HG02588 (cell line): Measurements from ENCODE around the gene SOX12.
A peak's percentile ranks its signal among the peaks of the same experiment; 100 is the strongest.

Source experiments
- ATAC-seq: cut with Tn5 transposase; IDR thresholded peaks from one replicate; pipeline ENCODE4 v1.9.1; 2021; ENCODE audit warnings: mild to moderate bottlenecking, moderate library complexity; ENCODE audit not compliant: unreplicated experiment

Gene SOX12

DNA sequence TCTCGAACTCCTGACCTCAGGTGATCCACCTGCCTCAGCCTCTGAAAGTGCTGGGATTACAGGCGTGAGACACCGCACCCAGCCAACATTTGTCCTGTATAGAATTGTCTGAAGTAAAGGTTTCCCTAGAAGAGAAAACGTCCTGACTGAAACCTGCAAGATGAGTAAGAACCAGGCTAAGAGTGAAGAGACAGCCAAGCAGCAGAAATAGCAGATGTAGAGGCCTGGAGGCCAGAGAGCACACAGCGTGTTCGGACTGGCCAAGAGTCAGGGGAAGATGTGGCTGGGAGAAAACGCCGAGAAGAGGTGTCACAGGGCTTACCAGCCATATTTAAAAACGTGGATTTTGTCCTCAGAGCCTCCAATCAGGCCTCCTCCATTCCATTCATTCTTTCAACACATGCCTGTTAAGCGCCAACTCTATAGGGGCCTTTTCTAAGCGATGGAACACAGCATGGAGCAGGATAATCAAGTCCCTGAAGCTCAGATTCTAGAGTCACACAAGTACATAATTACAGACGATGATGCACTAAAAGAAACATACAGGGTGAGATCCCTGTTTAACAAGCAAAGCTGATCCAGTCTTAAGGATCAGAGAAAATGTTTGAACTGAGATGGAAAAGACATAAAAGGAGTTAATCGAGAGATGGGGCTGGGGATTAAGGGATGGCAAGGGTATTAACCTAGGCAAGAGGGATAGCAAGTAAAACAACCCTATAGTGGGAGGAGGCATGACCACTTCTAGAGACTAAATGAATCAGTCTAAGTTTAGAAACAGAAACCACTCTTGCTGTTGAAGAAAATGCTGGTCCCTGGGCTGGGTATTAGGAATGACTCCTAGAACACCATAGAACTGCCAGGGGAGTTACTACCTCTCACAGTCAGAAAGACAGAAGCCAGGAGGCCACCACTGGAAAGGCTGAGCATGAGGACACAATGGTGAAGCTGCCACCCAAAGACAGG is 23.2 kb upstream of the SOX12 start:
- no peak for ATAC-seq

GRCh38 chr20:305745-306144 is 19.6 kb upstream of the SOX12 start:
- no peak for ATAC-seq

DNA sequence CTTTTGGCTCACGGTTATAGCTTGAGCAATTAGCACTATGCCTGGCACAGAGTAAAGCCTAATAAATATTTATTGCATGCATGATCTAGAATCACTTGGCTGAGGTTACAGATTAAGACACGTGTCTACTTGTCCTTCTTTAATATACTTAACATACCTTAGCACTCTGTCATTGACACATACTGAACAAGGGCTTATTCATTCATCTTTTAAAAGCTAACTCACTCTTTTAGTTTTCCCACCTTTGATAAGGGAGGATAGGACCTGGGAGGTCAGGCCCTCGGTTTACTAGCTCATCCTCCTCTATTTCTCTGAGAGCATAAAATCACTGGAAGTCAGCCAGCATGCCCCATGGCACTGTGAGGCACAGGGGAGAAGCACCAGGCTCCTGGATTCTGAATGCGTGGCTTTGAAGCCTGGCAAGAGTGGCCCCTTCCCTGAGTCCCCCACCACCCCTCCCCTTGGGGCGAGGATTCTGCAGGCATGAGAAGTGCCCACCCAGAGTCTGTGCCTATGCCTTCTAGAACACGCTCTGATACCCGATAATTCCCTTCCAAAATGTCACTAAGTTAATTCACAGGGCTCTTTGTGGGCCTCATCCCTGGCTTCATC is 16.8 kb upstream of the SOX12 start:
- no peak for ATAC-seq

DNA sequence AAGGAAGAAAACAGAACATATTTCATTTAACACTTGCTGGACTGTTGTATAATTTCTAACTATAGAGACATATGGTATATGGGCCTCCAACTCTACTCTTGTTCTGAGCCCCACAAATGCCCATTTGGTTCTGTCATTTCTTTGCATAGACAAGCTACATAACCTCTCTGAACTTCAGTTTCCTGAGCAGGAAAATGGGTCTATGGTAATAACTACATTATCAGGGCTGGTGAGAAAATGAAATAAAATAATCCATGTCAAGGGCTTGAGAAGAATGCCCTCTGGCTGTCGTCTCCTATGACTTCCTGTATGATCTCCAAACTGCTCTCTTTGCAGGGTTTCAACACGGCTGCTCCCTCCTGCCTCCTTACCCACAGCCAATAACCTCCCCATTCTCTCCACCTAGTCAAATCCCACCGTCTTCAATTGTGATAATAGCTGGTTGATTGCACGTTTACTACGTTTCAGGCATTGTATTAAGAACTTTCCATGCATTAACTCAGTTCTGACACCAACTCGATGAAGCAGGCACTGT is 16.0 kb upstream of the SOX12 start:
- ATAC-seq: no peak

- peak; percentile 98 for ATAC-seq
Observed at GRCh38 chr20:309841-310644, 15.3 kb upstream of the SOX12 start.

GRCh38 chr20:310645-311044 is 14.7 kb upstream of the SOX12 start:
- ATAC-seq: no peak

DNA sequence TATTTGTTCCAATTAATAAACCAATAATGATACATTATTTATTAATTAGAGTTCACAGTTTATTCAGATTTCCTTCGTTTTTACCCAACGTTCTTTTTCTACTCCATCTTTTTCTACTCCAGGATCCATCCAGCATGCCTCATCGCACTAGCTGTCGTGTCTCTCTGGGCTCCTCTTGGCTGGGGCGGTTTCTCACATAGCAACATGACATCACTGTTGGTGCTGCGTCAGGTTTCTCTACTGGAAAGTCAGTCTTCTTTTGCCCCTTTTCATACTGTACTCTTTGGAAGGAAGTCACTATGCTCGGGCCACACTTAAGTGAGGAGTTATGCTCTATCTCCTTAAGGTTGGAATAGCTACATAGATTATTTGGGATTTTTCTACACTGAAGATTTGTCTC is 13.7 kb upstream of the SOX12 start:
- no peak for ATAC-seq

DNA sequence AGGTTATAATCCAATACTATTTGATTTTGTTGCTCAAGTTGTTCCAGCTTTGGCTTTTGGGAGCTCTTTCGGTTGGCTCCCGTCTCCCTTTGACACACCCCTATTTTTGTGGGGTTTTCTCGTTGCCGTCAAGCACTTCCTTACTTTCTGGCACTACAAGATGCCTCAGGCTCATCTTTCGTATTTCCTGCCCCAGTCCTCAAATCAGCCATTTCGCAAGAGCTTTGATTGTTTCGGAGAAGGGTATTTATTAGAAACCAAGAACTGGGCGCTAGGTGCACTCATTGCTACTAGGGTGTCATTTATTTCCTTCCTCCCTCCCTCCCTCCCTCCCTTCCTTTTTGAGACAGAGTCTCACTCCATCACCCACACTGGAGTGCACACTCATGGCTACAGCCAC is 13.3 kb upstream of the SOX12 start:
- no peak for ATAC-seq

DNA sequence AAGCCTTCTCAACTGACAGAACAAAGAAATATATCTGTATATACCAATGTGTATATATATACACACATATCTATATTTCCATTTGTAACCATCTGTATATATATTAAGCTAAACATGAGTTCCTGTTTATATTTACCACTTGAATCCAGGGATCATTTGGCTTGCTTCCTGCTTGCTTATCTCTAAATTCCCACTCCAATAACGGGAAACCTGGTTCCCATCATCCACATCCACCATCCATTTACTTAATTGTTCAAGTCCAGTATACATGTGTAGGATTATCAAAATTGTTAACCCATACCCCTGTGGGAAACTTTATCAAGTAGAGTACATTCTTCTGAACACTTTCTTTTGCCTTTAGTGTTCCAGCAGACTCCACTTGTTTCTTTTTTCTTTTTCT is 12.5 kb upstream of the SOX12 start:
- ATAC-seq: no peak

DNA sequence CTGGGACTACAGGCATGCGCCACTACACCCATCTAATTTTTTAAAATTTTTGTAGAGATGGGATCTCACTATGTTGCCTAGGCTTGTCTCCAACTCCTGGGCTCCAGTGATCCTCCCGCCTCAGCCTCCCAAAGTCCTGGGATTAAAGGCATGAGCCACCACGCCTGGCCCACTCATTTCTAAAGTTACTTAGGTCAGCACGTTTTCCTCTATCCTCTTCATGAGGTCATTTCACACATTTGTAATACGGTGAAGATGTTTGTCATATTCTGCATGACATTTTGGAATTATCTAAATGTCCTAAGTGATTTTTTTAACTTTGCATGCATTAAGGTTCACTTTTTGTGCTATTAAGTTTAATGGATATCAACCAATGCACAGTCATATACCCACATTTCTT is 11.9 kb upstream of the SOX12 start:
- no peak for ATAC-seq

- ATAC-seq: no peak
Observed at GRCh38 chr20:313948-314347, 11.4 kb upstream of the SOX12 start.

DNA sequence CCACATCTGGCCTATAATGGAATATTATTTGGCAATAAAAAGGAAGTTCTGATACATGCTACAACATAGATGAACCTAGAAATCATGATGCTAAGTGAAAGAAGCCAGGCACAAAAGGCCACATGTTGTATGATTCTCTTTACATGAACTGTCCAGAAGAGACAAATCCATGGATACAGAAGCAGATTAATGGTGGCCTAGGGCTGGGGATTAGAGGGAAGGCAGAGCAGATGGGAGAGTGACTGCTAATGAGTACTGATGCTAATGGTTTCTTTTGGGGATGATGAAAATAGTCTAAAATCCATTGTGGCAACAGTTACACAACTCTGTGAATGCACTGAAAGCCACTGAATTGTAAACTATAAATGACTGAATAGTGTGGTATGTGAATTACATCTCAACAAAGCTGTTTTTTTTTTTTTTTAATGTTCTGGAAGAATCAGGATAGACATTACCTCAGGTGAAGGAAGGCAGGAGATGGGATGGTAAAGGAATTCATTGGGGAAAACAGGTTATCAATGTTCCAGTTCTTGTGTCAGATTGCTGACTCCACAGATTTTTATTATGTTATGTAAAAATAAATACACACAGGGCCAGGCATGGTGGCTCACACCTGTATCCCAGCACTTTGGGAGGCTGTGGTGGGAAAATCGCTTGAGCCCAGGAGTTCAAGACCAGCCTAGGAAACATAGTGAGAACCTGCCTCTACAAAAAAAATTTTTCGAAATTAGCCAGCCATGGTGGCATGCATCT is 8.9 kb upstream of the SOX12 start:
- ATAC-seq: no peak

DNA sequence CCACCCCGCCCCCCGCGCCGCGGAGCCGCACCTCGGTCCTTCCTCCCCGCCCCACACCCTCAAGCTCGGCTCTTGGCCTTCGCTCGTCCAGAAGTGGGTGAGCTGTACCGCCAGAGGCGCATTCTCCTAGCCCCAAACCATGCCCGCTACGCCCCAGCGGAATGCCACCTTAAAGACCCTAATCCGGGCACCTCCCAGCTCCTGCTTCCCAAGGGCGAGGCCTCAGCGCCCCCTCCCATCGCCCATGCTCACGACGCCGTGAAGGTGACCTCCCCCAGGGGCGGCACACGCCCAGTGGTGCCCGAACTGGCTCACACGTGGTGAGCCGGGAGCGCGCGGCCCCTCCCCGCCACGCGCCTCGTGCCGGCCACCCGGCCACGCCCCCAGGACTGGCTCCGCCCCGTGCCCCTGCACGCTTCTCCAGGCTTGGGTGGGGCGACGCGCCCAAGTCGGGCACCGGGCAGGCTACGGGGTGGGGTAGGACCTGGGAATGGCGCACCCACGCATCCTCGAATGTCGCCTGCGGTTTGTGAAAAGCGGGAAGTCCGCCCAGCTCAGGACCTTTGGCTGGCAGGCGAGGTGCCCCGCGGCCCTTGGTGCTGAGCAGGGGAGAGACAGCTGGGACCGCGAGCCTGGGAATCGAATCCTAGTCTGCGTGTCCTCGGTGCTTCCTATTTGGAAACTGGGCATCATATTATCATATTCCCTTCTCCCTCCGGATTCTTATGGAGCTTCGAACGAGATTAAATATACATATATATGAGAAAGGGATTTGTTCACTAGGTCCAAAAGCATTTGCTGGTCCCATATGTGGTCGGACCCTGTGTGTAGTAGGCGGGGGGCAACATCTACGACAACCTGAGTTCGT is 941 bp upstream of the SOX12 start:
- peak; percentile 49 for ATAC-seq

DNA sequence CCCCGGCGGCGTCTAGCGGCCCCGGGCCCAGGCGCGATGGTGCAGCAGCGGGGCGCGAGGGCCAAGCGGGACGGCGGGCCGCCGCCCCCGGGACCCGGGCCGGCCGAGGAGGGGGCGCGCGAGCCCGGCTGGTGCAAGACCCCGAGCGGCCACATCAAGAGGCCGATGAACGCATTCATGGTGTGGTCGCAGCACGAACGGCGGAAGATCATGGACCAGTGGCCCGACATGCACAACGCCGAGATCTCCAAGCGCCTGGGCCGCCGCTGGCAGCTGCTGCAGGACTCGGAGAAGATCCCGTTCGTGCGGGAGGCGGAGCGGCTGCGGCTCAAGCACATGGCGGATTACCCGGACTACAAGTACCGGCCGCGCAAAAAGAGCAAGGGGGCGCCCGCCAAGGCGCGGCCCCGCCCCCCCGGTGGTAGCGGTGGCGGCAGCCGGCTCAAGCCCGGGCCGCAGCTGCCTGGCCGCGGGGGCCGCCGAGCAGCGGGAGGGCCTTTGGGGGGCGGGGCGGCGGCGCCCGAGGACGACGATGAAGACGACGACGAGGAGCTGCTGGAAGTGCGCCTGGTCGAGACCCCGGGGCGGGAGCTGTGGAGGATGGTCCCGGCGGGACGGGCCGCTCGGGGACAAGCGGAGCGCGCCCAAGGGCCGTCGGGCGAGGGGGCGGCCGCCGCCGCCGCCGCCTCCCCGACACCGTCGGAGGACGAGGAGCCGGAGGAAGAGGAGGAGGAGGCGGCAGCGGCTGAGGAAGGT is 715 bp downstream of the SOX12 start:
- ATAC-seq: no peak

DNA sequence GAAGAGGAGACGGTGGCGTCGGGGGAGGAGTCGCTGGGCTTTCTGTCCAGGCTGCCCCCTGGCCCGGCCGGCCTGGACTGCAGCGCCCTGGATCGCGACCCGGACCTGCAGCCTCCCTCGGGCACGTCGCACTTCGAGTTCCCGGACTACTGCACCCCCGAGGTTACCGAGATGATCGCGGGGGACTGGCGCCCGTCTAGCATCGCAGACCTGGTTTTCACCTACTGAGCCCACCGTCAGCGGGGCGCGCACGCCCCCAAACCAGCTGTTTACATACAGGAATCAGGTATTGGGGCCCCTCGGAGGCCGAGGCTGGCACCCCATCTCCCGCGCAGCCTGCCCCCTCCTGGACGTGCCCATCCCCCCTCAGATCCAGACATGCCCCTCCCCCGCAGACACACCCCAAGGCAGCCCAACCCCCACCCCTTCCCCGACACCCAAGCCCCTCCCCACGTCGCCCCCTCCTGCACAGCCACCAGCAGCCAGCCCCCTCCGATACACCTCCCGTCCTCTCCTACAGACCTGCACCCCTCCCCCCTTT is 1.4 kb downstream of the SOX12 start:
- ATAC-seq: no peak

GRCh38 chr20:327186-328026 is 2.1 kb downstream of the SOX12 start:
- no peak for ATAC-seq

GRCh38 chr20:328027-328974 is 2.9 kb downstream of the SOX12 start:
- no peak for ATAC-seq
